NOMO-1 (cell line): ENCODE results near the gene PIGM.

Experiments
- DNase-seq, 2 experiments: peaks; one replicate each; lab custom pipeline; 2025; ENCODE audit not compliant: unreplicated experiment in 2 of 2; lab: John Stamatoyannopoulos, UW

PIGM gene

GRCh38 chr1:160031365-160032164, at the start of gene PIGM:
Gene PIGM, minus strand, starts transcription at chr1:160031990. Its CDS starts 251 bp downstream, at chr1:160031739.
- DNase-seq, result peak; percentile 84 to 89

- DNase-seq, result no peak
These were observed 49.6 kb upstream of the PIGM start, which contains the start of gene KCNJ9 for GRCh38 chr1:160081261-160081936. Gene KCNJ9, plus strand, starts transcription at chr1:160081538. Its CDS starts 2,493 bp downstream, at chr1:160084031.

GRCh38 chr1:160080381-160081100, 48.8 kb upstream of the PIGM start:
- no peak for DNase-seq

- no peak for DNase-seq
These were observed 47.7 kb upstream of the PIGM start for GRCh38 chr1:160079448-160079847.

GRCh38 chr1:160078512-160079195, 46.9 kb upstream of the PIGM start:
- DNase-seq, result peak; percentile 55 to 67

- DNase-seq, result peak in 1 of 2 experiments; percentile 14
These were observed 45.7 kb upstream of the PIGM start for GRCh38 chr1:160077486-160077885.

- no peak for DNase-seq
These were observed 44.5 kb upstream of the PIGM start for GRCh38 chr1:160076295-160076694.

- no peak for DNase-seq
These were observed 44.0 kb upstream of the PIGM start for GRCh38 chr1:160075836-160076235.

GRCh38 chr1:160074865-160075264, 43.1 kb upstream of the PIGM start:
- DNase-seq, result no peak

- DNase-seq, result no peak
These were observed 39.5 kb upstream of the PIGM start for GRCh38 chr1:160071289-160071688.

- DNase-seq, result peak; percentile 57 to 65
These were observed 38.7 kb upstream of the PIGM start for GRCh38 chr1:160070243-160071163.

GRCh38 chr1:160069460-160070231, 37.9 kb upstream of the PIGM start, which contains the start of gene KCNJ10:
Gene KCNJ10, minus strand, starts transcription at chr1:160070160. Its CDS starts 27,628 bp downstream, at chr1:160042532.
- DNase-seq, result no peak

- DNase-seq, result no peak
These were observed 36.4 kb upstream of the PIGM start for GRCh38 chr1:160068225-160068624.

- DNase-seq, result no peak
These were observed 35.3 kb upstream of the PIGM start for GRCh38 chr1:160066829-160067745.

GRCh38 chr1:160064746-160065145, 33.0 kb upstream of the PIGM start:
- no peak for DNase-seq

GRCh38 chr1:160064164-160064563, 32.4 kb upstream of the PIGM start:
- DNase-seq, result peak in 1 of 2 experiments; percentile 39

- no peak for DNase-seq
These were observed 31.4 kb upstream of the PIGM start for GRCh38 chr1:160063176-160063575.

- no peak for DNase-seq
These were observed 30.4 kb upstream of the PIGM start for GRCh38 chr1:160062230-160062532.
